ENCODE data around the gene HEBP2.
"Not testable (repeated sequence)": the region's sequence is repeated elsewhere in the genome, so short reads cannot be mapped to it uniquely, and the experiment has no call there.

The HEBP2 gene, protein sequence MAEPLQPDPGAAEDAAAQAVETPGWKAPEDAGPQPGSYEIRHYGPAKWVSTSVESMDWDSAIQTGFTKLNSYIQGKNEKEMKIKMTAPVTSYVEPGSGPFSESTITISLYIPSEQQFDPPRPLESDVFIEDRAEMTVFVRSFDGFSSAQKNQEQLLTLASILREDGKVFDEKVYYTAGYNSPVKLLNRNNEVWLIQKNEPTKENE

DNA sequence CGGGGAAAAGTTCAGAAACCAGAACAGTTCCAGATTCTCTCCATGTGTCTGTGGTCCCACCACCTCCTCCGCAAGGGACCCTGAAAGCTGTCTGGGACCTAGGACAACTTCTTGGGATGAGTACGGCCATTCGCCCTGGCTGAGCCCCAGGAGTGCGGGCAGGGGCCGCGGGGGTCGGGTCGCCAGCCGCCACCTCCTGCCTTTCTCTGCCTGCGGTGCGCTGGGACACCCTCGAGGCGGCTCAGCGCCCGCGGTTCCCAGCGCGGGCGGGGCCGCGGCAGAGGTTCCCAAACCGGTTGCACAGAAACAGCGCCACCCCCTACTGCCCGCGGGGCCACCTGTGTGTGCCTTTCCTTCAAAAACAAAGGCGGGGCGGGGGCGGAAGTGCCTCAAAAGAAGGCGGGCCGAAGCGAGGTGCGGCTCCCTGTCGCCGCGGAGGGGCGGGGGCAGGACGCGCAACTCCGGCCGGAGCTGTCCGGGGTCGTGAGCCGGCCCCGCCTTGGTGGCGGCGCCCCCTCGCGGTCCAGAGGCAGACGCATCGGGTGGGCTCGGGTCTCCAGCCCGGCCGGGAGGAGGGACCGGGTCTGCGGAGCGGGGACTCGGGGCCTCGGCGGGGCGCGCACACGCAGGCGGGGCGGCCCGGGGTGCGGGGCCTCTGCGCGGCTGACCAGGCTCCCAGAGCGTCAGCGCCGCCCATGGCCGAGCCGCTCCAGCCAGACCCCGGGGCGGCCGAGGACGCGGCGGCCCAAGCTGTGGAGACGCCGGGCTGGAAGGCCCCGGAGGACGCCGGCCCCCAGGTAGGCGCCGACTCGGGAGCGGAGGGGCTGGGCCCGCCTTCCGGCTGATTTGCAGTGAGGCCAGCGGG is at the start of gene HEBP2:
Gene HEBP2 (plus strand): TSS at position 423 of the 865 bp plus-strand sequence. CDS start 273 bp downstream, at position 696.
- peak; percentile 97 for DNase-seq

DNA sequence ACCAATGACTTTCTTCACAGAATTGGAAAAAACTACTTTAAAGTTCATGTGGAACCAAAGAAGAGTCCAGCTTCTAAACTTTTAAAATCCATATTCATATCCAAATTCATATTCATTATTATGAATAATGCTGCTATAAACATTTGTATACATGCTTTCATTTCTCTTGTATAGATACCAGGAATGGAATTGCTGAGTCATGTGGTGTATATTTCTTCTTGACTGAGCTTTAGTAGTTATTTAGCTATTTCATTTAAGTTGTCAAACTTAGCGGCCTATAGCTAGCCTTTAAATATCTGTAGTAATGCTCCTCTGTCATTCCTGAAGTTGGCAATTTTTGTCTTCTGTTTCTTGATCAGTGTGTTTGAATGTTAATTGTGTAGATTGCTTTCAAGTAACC is 46.1 kb upstream of the HEBP2 start:
- DNase-seq: no peak

DNA sequence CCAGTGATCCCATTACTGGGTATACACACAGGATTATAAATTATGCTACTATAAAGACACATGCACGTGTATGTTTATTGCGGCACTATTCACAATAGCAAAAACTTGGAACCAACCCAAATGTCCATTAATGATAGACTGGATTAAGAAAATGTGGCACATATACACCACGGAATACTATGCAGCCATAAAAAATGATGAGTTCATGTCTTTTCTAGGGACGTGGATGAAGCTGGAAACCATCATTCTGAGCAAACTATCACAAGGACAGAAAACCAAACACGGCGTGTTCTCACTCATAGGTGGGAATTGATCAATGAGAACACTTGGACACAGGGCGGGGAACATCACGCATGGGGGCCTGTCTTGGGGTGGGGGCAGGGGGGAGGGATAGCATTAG is 35.3 kb upstream of the HEBP2 start:
- not testable (repeated sequence) for DNase-seq

DNA sequence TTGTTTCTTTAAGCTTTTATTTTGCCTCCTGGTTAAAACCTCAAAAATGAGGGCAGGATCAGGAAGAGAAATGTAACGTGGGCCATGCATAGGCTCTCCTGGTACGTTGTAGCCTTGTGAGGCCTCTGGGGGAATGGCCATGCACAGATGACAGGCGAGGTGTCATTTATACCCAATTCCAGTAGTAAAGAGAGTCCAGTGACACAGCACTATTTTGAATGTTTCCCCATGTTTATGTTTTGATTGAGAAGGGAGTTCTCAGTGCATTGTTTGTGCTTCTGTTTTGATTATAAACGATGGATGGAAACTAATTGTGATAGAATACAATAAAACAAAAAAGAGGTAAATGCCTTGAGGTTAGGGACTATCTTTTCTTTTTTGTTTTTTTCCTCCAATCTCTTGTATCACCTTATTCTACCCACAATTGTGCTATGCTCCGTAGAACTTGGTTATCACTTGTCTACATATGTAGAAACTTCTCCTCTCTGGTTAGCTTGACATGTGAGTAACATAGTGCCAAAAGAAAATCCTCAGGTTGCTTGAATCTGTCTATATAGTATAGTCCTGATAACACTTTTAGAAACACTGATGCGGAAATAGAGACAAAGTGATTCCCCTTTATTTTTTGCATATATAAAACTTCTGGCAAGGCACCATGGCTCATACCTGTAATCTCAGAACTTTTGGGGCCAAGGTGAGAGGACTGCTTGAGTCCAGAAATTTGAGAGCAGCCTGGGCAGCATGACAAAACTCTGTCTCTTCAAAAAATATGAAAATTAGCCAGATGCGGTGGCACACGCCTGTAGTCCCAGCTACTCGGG is 33.2 kb upstream of the HEBP2 start:
- DNase-seq: no peak

DNA sequence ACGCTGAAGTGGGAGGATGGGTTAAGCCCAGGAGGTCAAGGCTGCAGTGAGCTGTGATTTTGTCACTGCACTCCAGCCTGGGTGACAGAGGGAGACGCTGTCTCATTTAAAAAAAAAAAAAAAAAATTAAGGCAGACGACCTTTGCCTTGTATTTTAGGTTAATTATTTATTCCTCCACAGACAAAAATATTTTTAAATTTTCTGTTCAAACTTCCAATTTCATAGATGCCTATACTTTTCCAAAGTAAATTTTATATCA is 32.6 kb upstream of the HEBP2 start:
- DNase-seq: no peak

DNA sequence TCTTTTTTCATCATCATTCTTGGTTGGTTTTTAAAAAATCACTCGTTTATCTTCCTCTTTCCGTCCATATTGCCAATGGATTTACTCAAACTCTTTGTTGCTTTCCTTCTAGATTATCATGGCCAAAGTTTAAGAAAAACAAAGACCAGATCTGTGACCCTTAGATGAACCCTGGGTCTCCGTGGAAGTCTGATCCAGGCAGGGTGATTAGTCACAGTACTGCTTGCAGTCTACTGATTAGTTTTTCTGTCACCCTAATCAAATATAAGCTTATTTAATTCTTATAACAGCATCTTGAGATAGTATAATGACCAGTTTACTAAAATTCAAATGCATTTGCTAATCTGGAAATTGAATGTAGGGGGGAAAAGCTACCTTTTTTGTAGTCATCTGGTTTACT is 32.3 kb upstream of the HEBP2 start:
- no peak for DNase-seq

DNA sequence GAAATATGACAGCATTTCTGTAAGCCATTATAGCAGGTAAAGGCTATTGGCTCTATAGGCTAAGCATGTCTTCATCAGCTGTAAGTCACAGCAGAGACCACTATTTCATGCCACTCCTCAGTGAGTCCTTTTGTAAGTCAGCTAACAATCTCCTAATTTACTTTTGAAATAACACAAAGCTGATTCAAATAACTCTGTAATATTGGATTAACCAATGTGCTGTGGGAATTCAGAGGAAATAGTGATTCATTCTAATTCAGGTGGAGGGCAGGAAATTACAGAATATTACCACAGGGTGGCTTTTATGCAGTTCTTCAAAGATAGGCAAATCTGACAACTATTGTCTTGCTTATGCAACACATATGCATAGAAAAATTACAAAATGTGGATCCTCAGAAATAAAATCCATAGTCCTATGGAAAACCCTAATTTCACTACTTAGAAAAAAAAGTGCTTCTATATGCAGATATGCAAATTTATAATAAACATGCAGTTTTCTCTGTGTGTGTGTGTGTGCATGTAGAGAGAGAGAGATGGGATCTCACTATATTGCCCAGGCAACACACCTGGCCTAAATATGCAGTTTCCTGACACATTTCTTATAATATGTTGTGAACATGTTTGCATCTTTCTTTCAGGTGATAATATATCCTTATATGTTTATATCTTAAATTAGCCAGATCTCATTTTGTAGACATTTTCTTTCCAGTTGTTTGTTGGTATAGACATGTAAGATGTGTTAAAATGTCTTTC is 31.1 kb upstream of the HEBP2 start:
- DNase-seq: no peak

DNA sequence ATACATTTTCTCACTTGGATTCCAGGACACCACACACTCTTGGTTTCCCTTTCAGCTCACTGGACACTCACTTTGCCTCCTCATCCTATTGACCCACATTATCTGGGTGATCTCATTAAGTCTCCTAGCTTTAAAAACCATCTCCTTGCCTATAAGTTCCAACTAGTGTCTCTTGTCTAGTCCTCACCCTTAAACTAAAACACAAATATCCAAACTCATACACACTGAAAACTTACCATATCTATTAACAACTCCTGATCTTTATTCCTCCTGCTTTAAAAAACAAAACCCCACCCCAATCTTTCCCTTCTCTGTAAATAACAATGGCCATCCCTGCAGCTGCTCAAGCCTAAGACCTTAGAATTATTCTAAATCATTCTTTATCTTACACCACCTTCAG is 29.8 kb upstream of the HEBP2 start:
- DNase-seq: no peak

DNA sequence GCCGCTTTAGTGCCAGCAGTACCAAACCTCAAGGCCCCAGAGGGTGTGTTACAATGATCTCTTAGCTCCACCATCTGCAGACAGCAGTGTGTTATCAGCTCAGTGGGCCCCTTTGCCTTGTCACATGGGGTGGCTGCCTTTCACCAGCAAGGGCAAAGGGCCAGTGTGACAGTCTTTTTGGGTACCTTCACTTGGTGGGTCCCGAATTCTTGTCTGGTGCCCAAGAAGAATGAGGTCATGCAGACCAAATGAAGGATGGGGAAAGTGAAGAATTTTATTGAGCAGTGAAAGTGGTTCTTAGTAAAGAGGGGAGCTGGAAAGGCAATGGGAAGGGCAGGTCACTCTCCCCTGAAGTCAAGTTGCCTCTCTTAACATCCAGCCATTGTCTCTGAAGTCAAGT is 29.2 kb upstream of the HEBP2 start:
- DNase-seq: no peak

DNA sequence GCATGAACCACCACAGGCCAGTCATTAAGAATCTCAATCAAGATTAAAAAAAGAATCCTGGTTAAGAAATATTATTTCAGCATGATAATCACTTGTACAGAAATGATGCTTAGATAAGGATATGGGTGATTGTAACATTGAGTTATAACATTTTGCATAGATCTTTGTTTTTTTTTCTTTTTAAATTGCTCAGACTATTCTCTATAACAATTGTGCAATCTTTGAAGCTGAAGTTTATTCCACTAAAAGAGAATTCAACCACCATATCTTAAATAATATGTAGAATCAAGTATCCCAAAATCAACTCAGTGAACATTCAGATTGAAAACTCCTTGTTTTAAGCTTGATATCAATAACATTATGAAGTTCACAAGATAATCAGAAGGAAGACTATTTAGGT is 27.0 kb upstream of the HEBP2 start:
- no peak for DNase-seq

DNA sequence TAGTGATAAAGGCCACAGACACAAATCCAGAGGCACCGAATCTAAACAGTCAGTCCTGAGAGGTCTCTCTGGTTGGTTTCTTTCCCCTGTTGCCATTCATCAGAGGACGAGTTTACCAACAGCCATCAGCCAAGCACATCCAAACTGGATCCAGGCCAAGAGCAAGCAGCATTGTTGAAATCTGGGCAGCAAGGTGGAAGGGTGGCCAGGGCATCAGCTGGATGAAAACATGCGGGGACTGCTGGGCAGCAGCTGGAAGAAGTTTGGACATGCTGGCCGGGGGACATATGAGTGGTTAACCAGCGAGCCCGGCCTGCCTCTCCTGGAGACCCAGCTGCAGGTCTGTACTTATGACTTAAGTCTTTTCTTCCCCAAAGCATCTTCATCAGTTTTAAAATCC is 26.2 kb upstream of the HEBP2 start, which contains the start of gene SMIM28:
Gene SMIM28 (plus strand): TSS at position 62 of the 400 bp plus-strand sequence. CDS start 168 bp downstream, at position 230.
- DNase-seq: peak; percentile 57 to 74

DNA sequence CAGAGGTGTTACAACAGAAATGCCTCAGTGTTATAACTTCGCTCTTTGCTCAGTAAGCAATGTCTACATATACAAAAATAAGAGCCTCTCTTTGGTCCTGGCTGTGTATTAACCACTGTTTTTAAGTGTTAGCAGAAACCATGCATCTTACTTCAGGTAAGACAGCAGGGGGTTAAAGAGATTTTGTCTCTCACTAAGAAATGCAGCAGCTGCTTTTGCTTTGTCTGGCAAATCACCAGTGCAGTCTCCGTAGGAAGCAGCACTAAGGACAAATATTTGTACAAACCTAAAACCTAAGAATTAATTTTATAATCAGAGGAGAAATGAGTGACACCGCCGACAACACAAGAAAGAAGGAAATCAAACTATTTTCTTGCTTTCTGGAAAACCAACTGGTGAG is 25.6 kb upstream of the HEBP2 start:
- peak in 1 of 2 experiments; percentile 12 for DNase-seq

DNA sequence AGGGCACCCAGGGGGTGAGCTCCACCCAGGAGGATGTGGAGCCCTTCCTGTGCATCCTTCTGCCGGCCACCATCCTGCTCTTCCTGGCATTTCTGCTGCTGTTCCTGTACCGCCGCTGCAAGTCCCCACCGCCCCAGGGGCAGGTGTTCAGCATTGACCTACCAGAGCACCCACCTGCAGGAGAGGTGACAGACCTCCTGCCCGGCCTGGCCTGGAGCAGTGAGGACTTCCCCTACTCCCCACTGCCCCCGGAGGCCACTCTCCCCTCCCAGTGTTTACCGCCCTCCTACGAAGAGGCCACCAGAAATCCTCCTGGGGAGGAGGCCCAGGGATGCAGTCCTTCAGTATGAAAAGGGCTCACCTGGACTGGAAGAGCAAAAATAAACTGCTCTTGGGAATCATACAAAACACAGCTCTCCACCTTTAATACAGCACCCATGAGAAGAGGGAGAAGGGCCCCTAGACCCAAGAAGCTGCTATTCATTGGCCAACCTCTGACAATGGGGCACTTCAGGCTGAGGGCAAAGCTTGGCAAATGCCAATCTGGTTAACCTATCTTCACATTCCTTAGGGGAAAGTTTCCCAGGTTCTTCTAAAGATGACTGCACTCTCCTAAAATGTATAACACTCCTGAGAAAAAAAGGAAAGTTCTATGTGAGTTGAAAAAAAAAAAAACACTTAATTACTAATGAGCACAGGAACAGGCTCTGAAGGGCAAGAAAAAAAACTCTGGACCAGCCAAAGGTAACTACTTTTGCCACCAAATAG is 21.3 kb upstream of the HEBP2 start:
- no peak for DNase-seq

DNA sequence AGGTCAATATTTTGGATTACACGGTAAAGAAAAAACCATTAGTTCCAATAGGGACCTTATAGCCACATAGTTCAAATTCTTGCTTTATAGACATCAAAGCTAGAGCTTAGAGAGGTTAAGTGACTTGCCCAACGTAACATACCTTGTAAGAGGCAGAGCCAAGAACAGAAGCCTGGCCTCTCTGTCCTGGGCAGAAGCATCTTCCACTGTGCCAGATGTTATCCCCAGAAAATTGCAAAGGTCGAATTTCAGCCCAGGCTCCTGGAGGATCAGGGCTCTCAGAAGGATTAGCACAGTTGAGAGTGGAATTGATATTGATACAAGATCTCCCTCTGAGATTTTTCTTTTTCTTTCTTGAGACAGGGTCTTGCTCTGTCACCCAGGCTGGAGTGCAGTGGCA is 20.2 kb upstream of the HEBP2 start:
- DNase-seq: no peak

DNA sequence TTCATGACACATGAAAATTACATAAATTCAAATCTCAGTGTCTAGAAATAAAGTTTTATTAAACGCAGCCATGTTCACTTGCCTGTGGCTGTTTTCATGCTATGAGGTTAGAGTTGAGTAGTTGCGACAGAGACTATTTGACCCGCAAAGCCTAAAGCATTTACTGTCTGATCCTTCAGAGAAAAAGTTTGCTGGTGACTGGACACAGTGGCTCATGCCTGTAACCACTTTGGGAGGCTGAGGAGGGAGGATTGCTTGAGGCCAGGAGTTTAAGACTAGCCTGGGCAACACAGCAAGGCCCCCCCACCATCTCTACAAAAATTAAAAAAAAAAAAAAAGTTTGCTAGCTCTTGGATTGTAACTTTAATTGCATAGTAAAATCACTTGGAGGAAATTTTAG is 17.1 kb upstream of the HEBP2 start:
- no peak for DNase-seq

DNA sequence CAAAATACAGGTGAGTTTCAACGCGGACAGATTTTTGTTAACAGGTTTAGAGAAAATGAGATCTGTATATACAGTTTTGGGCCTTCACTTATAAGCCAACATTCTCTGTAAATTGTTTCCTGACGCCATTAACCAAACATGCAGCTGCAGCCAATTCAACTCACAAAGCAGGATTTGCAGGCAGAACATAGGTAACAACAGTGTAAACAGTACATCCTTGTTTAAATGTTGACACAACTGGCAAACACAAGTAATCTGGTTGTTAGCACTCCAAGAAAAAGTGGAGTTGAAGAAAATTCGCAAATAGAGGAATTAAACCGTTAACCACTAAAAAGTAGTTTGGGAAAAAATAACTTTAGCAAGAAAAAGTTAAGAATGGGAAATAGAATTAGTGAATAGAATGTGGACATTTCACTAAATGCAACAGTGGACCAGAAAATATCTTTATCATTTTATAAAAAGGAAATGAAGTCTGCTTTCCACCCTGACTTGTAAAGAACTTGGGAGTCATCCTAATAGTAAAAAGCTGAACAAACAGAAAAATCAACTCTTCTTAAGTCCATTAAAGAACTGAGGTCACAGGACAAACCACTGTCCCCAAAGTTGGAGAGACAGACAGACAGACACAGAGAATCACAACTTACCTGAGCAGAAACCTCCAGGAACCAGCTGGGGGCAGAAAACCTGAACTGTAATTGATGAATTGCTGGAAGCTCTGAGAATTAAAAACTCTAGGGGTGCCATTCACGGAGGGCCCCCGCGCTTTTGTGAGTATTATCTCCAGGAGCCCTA is 16.2 kb upstream of the HEBP2 start:
- DNase-seq: peak; percentile 57 to 67

DNA sequence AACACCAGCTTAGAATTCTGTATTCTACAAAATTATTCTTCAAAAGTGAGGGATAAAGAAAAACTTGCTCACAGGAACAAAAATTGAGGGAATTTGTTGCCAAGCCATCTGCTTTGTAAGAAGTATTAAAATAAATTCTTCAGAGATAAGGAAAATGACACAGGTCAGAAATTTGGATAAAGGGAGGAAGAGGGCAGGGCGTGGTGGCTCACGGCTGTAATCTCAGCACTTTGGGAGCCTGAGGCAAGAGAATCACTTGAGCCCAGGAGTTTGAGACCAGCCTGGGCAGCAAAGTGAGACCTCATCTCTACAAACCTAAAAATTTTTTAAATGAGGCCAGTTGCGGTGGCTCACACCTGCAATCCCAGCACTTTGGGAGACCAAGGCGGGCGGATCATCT is 14.5 kb upstream of the HEBP2 start:
- DNase-seq: no peak

DNA sequence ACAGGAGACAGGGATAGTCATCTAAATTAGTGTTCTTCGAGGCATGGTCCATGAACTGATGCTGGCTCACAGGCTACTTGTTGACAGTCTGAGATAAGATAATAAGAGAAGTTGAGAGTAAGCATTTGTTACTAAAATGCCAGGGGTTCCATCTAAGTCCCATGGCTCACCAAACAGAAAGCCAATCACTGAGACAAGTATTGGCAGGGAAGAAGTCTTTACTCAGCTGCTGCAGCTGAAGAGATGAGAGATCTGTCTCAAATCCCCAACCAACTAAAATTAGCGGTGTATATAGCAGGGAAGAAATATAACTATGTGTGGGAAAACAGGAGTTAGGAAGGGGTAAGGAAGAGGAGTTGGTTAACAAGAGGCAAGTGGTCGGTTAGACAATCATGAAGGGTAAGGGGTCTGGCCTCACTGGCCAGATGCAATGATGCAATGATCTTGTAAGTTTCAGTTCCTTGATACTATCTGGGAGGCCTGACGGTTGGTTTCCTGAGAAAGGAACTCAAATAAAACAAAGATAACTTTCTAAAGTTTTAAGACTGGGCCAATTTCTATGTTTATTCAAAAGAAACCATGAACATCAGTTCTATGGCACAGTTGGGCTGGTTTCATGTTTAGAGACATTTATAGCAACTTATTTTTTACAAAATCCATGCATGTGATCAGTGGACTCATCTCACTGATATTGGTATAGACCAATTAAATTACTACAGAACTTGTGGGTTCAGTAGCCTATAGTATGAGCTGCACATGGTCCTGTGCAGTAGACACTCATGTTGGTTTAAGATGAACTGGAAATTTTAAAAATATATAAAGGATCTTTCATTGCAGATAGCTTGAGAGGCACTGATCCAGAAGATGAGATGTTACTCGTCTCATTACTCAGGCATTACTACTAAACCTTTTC is 9.9 kb upstream of the HEBP2 start:
- DNase-seq: no peak

DNA sequence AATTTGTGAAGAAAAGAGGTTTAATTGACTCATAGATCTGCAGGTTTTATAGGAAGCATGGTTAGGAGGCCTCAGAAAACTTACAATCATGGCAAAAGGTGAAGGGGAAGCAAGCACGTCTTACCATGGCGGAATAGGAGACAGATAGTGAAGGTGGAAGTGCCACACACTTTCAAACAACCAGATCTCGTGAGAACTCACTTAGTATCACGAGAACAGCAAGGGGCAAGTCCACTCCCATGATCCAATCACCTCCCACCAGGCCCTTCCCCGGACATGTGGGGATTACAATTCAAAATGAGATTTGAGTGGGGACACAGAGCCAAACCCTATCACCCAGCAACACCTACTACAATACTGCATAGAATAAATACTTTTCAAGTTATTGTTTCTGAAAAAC is 7.3 kb upstream of the HEBP2 start:
- no peak for DNase-seq
